ENCODE data around the gene PGGT1B. TPM values are rescaled to one million over a fixed set of nuclear protein-coding genes. Genes with fewer than 3 reads are reported as not detected.

Gene PGGT1B
- total and polyA plus RNA-seq, 2 of the 8 experiments (the other 6 are each of a cell fraction or from before 2014, with no cell fraction given) = 1.9 to 43.1 TPM

DNA sequence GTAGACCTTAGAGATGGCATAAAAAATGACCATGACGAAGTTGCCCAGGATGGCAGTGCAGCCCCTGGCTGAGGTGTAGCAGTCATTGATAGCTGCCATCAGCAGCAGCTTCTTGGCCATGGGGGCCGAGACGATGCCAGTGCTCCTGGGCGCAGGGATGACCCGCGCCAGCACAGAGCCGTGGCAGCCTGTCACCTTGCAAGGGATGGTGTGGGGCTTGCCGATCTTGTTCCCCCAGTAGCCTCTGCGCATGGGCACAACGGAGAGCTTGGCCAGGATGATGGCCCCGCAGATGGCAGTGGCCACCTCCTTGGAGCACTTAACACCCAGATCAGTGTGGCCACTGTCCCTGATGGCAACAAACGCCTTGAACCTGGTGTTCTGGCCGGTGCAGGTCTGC lies 2.1 kb upstream of the PGGT1B start:
- no peak overlapping the region for H4K8ac ChIP-seq (ENCODE audit: extremely low read depth, insufficient read depth, low read length)
- ChIA-PET POLR2A (ENCODE audit: partially characterized antibody) (no interaction called here), CTCF (ENCODE audit: partially characterized antibody) (no interaction called here)

More for the DNA sequence above, 2.1 kb upstream of the PGGT1B start:
- no peak for TF ChIP-seq ASH2L (IDR thresholded peaks at IDR 0.05; ENCODE audit: low read length)
- no peak for TF ChIP-seq NANOG (IDR thresholded peaks at IDR 0.05; ENCODE audit: insufficient read depth, low read depth, low read length, poor library complexity, severe bottlenecking)
- no peak for TF ChIP-seq TAF1 (IDR thresholded peaks at IDR 0.05; ENCODE audit: low read depth, low read length)
- no peak for TF ChIP-seq YY1 (IDR thresholded peaks at IDR 0.05; ENCODE audit: low read depth, low read length)
- TF ChIP-seq RAD21 (IDR thresholded peaks at IDR 0.05 in 1 of 2, conservative IDR thresholded peaks at IDR 0.05 in 1 of 2; ENCODE audit: low read depth in 2 of 2, low read length in 2 of 2) = no peak
- no peak for TF ChIP-seq CBX8 (IDR thresholded peaks at IDR 0.05; ENCODE audit: borderline replicate concordance, low read depth, low read length)
- no peak for TF ChIP-seq HDAC2 (IDR thresholded peaks at IDR 0.05; ENCODE audit: borderline replicate concordance in 1 of 2, low read depth in 2 of 2, low read length in 2 of 2)
- TF ChIP-seq RNF2 (IDR thresholded peaks at IDR 0.05; ENCODE audit: borderline replicate concordance, low read depth, low read length, missing control alignments, poor library complexity, severe bottlenecking) = no peak
- Histone ChIP-seq H2BK120ac (replicated peaks; ENCODE audit: low read depth, low read length) (no peak overlapping the region), H2BK15ac (ENCODE audit: low read length) (no peak overlapping the region), H3K36me3 (ENCODE audit: control insufficient read depth in 2 of 4, insufficient read depth in 4 of 4, low read length in 3 of 4) (peaks cover 0 to 20% (median 5%) of the 10 kb centered on the region in 4 experiments; a peak in 2 of 8 replicates), H3K27me3 (replicated peaks in 1 of 4; ENCODE audit: control insufficient read depth in 3 of 4, extremely low read depth in 1 of 4, insufficient read depth in 3 of 4, low read length in 3 of 4) (no peaks in the 10 kb centered on the region), H2BK12ac (ENCODE audit: low read depth, low read length) (no peak overlapping the region), H3K9me3 (ENCODE audit: insufficient read depth in 2 of 2, low read depth in 1 of 2, low read length in 1 of 2) (no peaks in the 10 kb centered on the region), H3K4me1 (replicated peaks in 1 of 4; ENCODE audit: control insufficient read depth in 3 of 4, insufficient read depth in 4 of 4, low read length in 3 of 4) (peaks cover 0 to 4% (median 0%) of the 10 kb centered on the region in 4 experiments; a peak in 3 of 7 replicates), H3K23me2 (ENCODE audit: low read depth, low read length) (peaks cover 10% of the 10 kb centered on the region), H3K4me3 (ENCODE audit: extremely low read depth in 1 of 4, insufficient read depth in 2 of 4, low read depth in 3 of 4, low read length in 4 of 4) (no peak overlapping the region), H3K18ac (ENCODE audit: extremely low read depth, low read length) (no peak overlapping the region), H3K4ac (replicated peaks; ENCODE audit: insufficient read length, low read depth, low read length) (no peak overlapping the region), H2BK5ac (ENCODE audit: low read depth, low read length) (no peak overlapping the region), H2AK5ac (ENCODE audit: low read depth, low read length) (no peak overlapping the region), H2BK20ac (ENCODE audit: low read length) (no peak overlapping the region), H3K4me2 (ENCODE audit: insufficient read depth in 1 of 2, low read depth in 2 of 2, low read length in 2 of 2) (no peak overlapping the region), H2AFZ (ENCODE audit: low read length) (no peak overlapping the region), H3K14ac (ENCODE audit: insufficient read length) (no peak overlapping the region), H3K79me1 (ENCODE audit: low read depth, low read length) (no peaks in the 10 kb centered on the region), H3K79me2 (ENCODE audit: control insufficient read depth in 1 of 2, insufficient read depth in 2 of 2, low read length in 2 of 2) (peaks cover 9 to 25% of the 10 kb centered on the region in 2 experiments; a peak in 3 of 4 replicates), H3K56ac (replicated peaks; ENCODE audit: insufficient read length, low read depth, low read length) (no peak overlapping the region), H3K23ac (ENCODE audit: insufficient read length) (no peak overlapping the region), H3K27ac (ENCODE audit: low read depth, low read length) (no peak overlapping the region), H4K20me1 (replicated peaks in 1 of 2; ENCODE audit: control insufficient read depth in 1 of 2, insufficient read depth in 2 of 2, low read length in 2 of 2) (no peaks in the 10 kb centered on the region), H3K9ac (replicated peaks in 1 of 4; ENCODE audit: extremely low read depth in 1 of 4, low read depth in 3 of 4, low read length in 3 of 4) (no peak overlapping the region), H4K91ac (replicated peaks; ENCODE audit: insufficient read length, low read length) (no peak overlapping the region), H4K5ac (ENCODE audit: insufficient read length, low read depth, low read length) (no peak overlapping the region)
- FAIRE-seq (no peak), DNase-seq (ENCODE audit: low read depth in 1 of 2, low spot score in 2 of 2) (no peak)
- 97% methylated on average over 13 of the region's 13 CpGs; no CpG with 5 or more reads in 1 of the 2 experiments for WGBS, 2 experiments (ENCODE audit: extremely low coverage in 1 of 2, insufficient coverage in 1 of 2, insufficient read length in 1 of 2, insufficient replicate concordance in 2 of 2, low coverage in 1 of 2, low lambda C conversion rate in 2 of 2, missing lambda C conversion rate in 1 of 2)

All from H1 (cell line).